Bronchial epithelial cell (primary cell): ENCODE data around the gene PDE8A. TPM values are rescaled to one million over a fixed set of nuclear protein-coding genes. Genes with fewer than 3 reads are reported as not detected.

Experiments used
- DNase-seq: peaks from one replicate; pipeline ENCODE4 v3.0.0-alpha.2; 2010; ENCODE audit warnings: low read depth
- FAIRE-seq: peaks from 2 replicates; lab custom pipeline; 2011; peaks lifted over from hg19 to GRCh38; lab: Jason Lieb, UNC
- H3K27me3 ChIP-seq: 2 replicates; pipeline ENCODE4 v1.5.1; 2011; ENCODE audit warnings: low read length; ENCODE audit not compliant: control insufficient read depth, insufficient read depth
- H3K36me3 ChIP-seq: 2 replicates; pipeline ENCODE4 v1.5.1; 2011; ENCODE audit warnings: low read length; ENCODE audit not compliant: control insufficient read depth, insufficient read depth
- H3K4me3 ChIP-seq: 2 replicates; pipeline ENCODE4 v1.5.1; 2011; ENCODE audit warnings: mild to moderate bottlenecking, low read depth, low read length, control low read depth
- total RNA-seq: library from RNA; depleted of rRNA; stranded (reverse); fragments of >200 nt; gene quantifications from 2 replicates; pipeline ENCODE4 v1.2.1, GENCODE V29; 2014
- TF ChIP-seq, protein P1 (sequence below): IDR thresholded peaks from 2 replicates; pipeline ENCODE4 v1.5.1; 2011; ENCODE audit warnings: mild to moderate bottlenecking, moderate library complexity, low read length, control low read depth, inconsistent platforms; ENCODE audit not compliant: insufficient read depth, severe bottlenecking

Gene PDE8A
- total RNA-seq, 1 donor from 2014 or later = 11.6 TPM

DNA sequence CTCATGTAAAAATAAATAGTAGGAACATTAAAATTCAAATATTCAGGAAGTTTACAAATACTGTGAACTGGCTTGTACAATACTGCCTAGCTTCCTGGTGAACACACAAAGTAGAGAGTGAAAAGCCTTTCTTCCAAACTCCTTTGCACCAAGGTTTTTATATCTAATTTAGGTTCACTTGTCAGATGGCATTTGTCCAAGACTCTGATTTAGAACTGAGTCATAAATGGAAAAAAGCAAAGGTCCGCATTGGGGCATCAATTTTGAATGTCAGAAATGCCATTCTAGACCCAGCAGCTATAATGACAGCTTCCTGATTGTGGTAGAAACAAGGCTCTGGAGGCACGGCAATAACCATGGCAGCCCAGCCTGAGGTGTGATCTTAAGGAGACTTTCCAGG lies 160.7 kb downstream of the PDE8A start:
- no peak for FAIRE-seq

GRCh38 chr15:85149465-85150129 lies 167.9 kb downstream of the PDE8A start:
- no peak for DNase-seq
- TF ChIP-seq, protein P1, sequence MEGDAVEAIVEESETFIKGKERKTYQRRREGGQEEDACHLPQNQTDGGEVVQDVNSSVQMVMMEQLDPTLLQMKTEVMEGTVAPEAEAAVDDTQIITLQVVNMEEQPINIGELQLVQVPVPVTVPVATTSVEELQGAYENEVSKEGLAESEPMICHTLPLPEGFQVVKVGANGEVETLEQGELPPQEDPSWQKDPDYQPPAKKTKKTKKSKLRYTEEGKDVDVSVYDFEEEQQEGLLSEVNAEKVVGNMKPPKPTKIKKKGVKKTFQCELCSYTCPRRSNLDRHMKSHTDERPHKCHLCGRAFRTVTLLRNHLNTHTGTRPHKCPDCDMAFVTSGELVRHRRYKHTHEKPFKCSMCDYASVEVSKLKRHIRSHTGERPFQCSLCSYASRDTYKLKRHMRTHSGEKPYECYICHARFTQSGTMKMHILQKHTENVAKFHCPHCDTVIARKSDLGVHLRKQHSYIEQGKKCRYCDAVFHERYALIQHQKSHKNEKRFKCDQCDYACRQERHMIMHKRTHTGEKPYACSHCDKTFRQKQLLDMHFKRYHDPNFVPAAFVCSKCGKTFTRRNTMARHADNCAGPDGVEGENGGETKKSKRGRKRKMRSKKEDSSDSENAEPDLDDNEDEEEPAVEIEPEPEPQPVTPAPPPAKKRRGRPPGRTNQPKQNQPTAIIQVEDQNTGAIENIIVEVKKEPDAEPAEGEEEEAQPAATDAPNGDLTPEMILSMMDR = no peak
- Histone ChIP-seq H3K4me3 (no peak overlapping the region), H3K36me3 (no peaks in the 10 kb centered on the region), H3K27me3 (no peaks in the 10 kb centered on the region)
- FAIRE-seq = no peak

More for the DNA sequence above, 160.7 kb downstream of the PDE8A start:
- Histone ChIP-seq H3K4me3 (no peak overlapping the region), H3K36me3 (peaks cover 4% of the 10 kb centered on the region), H3K27me3 (no peaks in the 10 kb centered on the region)
- TF ChIP-seq, protein P1 = no peak
- DNase-seq = peak; percentile 77

GRCh38 chr15:85150130-85150480 lies 168.4 kb downstream of the PDE8A start:
- H3K27me3 ChIP-seq = no peaks in the 10 kb centered on the region
- TF ChIP-seq, protein P1 = no peak
- DNase-seq (no peak), FAIRE-seq (no peak)
- H3K4me3 ChIP-seq = no peak overlapping the region
- H3K36me3 ChIP-seq = no peaks in the 10 kb centered on the region

DNA sequence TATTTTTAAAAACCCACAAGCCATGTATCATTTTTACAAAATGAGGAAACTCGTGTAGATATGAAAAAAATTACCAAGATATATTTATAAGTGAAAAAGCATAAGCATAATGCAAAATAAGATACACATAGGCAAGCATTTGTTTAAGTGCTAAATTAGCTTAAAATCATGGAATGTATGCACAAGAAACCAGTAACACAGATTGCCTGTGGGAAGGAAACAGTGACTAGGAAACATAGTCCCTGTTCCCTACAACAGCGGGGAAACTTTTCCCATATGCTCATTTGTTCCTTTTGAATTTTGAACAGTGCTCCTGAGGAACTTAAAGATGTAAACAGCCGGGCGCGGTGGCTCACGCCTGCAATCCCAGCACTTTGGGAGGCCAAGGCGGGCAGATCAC lies 169.5 kb downstream of the PDE8A start:
- Histone ChIP-seq H3K27me3 (no peaks in the 10 kb centered on the region), H3K36me3 (no peaks in the 10 kb centered on the region), H3K4me3 (no peak overlapping the region)
- DNase-seq = no peak
- TF ChIP-seq, protein P1 = no peak
- FAIRE-seq = no peak

- DNase-seq (no peak), FAIRE-seq (no peak)
These were observed 170.2 kb downstream of the PDE8A start for GRCh38 chr15:85151861-85152260.

More at GRCh38 chr15:85151861-85152260, 170.2 kb downstream of the PDE8A start:
- Histone ChIP-seq H3K36me3 (no peaks in the 10 kb centered on the region), H3K4me3 (no peak overlapping the region), H3K27me3 (no peaks in the 10 kb centered on the region)
- TF ChIP-seq, protein P1 = no peak
